IPS-20b (cell line): ENCODE measurements around the gene EEF1AKMT4.

Experiments
- H3K27ac ChIP-seq: one replicate; pipeline ENCODE4 v1.5.1; 2013; ENCODE audit warnings: low read length
- H3K27me3 ChIP-seq: 2 replicates; pipeline ENCODE4 v1.6.1; 2013; ENCODE audit warnings: mild to moderate bottlenecking, low read length, inconsistent platforms; ENCODE audit not compliant: insufficient read depth
- H3K36me3 ChIP-seq: 2 replicates; pipeline ENCODE4 v1.6.1; 2013; ENCODE audit warnings: low read depth, mild to moderate bottlenecking, inconsistent platforms, low read length, moderate library complexity; ENCODE audit not compliant: insufficient read depth
- H3K4me1 ChIP-seq: 2 replicates; pipeline ENCODE4 v1.6.1; 2013; ENCODE audit warnings: mild to moderate bottlenecking, control low read depth, inconsistent platforms, low read length, moderate library complexity; ENCODE audit not compliant: insufficient read depth
- H3K4me3 ChIP-seq: 2 replicates; pipeline ENCODE4 v1.5.1; 2013; ENCODE audit warnings: mild to moderate bottlenecking, low read length, inconsistent platforms
- H3K9ac ChIP-seq: 2 replicates; pipeline ENCODE4 v1.6.1; 2013; ENCODE audit warnings: low read depth, mild to moderate bottlenecking, inconsistent platforms, low read length, moderate library complexity
- H3K9me3 ChIP-seq: 2 replicates; pipeline ENCODE4 v1.6.1; 2013; ENCODE audit warnings: mild to moderate bottlenecking, low read depth, low read length, inconsistent platforms; ENCODE audit not compliant: insufficient read depth

The EEF1AKMT4 gene

DNA sequence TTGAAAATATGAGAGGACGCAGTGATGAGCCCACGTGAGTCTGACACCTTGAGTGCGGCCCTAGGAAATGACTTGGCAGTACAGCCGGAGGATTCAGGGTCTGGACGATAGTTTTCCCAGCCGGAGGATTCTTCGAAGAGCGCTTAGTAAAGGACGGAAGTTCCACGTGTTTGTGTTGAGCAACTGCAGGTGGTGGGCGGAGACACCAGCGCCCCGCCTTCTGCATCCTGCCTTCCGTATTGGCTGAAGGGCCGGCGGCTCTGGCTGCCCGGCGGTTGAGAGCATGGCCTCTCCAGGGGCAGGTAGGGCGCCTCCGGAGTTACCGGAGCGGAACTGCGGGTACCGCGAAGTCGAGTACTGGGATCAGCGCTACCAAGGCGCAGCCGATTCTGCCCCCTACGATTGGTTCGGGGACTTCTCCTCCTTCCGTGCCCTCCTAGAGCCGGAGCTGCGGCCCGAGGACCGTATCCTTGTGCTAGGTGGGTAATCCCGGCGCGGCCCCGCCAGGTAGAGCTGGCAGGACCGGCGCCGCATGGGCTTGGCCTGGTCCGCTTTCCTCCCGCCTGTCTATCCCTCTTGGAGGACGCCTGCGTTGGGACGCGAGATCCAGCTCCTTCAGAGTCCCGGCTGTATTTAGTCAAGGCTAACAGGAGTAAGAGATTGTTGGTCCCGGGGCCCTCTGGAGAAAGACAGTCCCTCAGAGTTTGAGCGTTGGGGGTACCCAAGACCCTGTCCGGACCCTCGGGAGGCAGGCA, at the start of gene EEF1AKMT4:
Gene EEF1AKMT4 (plus strand): TSS at position 261 of the 755 bp plus-strand sequence. CDS start 23 bp downstream, at position 284.
- Histone ChIP-seq H3K4me1 (no peaks in the 10 kb centered on the region), H3K27ac (peak within 1 kb of the TSS; percentile 96), H3K4me3 (peak within 1 kb of the TSS; percentile 99), H3K36me3 (peaks cover 11% of the 10 kb centered on the region), H3K9me3 (no peaks in the 10 kb centered on the region), H3K9ac (peak within 1 kb of the TSS; percentile 98), H3K27me3 (no peaks in the 10 kb centered on the region)

DNA sequence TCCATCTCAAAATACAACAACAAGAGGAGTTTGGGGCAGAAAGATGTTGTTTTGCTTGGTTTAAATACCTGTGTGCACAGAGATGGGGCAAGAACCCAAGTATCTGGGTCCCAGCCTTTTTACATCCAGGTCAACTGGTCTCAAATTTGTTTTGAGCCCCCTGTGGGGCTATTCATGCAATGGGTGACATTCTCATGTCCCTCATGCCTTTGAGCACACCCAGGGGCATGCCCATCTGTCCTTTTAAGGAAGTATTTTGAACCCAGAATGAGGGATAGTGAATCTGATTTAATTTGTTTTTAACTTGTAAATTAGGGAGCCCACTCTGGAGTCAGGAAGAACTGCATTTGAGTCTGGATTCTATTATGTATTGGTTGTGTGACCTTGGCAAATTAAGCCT, 48.6 kb upstream of the EEF1AKMT4 start:
- no peaks in the 10 kb centered on the region for H3K9me3 ChIP-seq
- H3K27ac ChIP-seq, result no peak overlapping the region
- H3K4me1 ChIP-seq, result no peaks in the 10 kb centered on the region
- peaks cover 3% of the 10 kb centered on the region; the same call in 1 of the 2 replicates for H3K36me3 ChIP-seq
- H3K9ac ChIP-seq, result no peak overlapping the region
- no peaks in the 10 kb centered on the region for H3K27me3 ChIP-seq
- H3K4me3 ChIP-seq, result no peak overlapping the region

DNA sequence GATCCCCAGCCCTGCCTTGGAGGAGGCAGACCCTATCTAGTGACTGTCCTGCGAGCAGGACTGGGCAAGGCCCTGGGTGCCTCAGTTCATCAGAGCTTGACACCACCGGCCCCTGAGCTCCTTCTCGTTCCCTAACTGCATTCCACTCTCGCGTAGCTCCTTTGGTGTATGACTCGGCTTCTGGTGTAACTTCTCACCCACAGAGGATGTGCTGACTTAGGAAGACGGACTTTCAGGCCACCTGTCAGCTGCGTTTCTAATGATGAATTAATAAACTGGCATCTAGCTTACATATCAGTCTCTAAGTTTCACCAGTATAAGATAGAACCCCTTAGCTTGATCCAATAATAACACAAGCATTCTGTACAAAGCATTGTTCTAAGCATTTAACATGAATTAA, 45.9 kb upstream of the EEF1AKMT4 start:
- H3K9ac ChIP-seq, result no peak overlapping the region
- H3K4me1 ChIP-seq, result no peaks in the 10 kb centered on the region
- no peaks in the 10 kb centered on the region for H3K36me3 ChIP-seq
- H3K4me3 ChIP-seq, result no peak overlapping the region
- H3K27ac ChIP-seq, result no peak overlapping the region
- no peaks in the 10 kb centered on the region for H3K9me3 ChIP-seq
- H3K27me3 ChIP-seq, result no peaks in the 10 kb centered on the region

DNA sequence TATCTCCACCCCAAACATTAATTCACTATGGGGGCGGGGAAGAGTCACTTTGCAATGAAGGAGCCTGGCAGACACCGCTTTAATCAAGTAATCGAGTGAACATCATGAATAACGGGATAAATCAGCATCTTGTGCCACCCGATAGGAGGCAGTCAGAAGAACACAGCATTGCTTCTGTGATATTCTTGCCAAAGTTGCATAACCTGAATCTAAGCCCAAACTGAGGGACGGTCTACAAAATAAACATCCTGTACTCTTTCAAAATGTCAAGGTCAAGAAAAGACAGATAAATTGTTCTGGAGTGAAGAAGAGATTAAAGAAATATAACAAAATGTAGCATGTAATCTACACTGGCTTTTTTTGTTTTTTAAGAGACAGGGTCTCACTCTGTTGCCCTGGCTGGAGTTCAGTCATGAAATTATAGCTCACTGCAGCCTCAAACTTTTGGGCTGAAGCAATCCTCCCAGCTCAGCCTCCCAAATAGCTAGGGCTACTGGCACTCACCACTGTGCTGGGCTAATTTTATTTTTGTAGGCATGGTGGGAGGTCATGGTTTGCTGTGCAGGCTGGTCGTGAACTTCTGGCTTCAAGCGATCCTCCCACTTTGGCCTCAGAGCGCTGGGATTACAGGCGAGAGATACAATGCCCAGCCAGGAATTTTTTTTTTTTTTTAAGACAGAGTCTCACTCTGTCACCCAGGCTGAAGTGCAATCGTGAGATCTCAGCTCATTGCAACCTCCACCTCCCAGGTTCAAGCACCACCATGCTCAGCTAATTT, 40.1 kb upstream of the EEF1AKMT4 start:
- H3K4me1 ChIP-seq, result no peaks in the 10 kb centered on the region
- no peaks in the 10 kb centered on the region for H3K27me3 ChIP-seq
- H3K27ac ChIP-seq, result no peak overlapping the region
- H3K9ac ChIP-seq, result no peak overlapping the region
- no peaks in the 10 kb centered on the region for H3K36me3 ChIP-seq
- H3K9me3 ChIP-seq, result no peaks in the 10 kb centered on the region
- no peak overlapping the region for H3K4me3 ChIP-seq

DNA sequence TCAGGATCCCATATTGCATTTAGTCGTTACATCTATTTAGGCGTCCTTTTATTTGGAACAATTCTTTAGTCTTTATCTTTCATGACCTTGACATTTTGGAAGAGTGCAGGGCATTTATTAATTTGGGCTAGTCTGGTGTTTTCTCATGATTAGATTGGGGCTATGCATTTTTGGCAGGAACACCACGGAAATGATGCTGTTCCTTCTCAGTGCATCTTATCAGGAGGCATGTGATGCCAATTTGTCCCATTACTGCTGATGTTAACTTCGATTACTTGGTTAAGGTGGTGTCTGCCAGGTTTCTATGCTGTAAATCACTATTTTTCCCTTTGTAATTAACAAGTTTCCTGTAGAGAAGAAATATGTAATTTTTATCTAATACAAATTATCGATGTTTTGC, 38.2 kb upstream of the EEF1AKMT4 start:
- no peaks in the 10 kb centered on the region for H3K36me3 ChIP-seq
- no peaks in the 10 kb centered on the region for H3K4me1 ChIP-seq
- H3K4me3 ChIP-seq, result no peak overlapping the region
- no peak overlapping the region; the same call in 1 of the 2 replicates for H3K9ac ChIP-seq
- H3K27me3 ChIP-seq, result no peaks in the 10 kb centered on the region
- H3K27ac ChIP-seq, result no peak overlapping the region
- no peaks in the 10 kb centered on the region for H3K9me3 ChIP-seq

DNA sequence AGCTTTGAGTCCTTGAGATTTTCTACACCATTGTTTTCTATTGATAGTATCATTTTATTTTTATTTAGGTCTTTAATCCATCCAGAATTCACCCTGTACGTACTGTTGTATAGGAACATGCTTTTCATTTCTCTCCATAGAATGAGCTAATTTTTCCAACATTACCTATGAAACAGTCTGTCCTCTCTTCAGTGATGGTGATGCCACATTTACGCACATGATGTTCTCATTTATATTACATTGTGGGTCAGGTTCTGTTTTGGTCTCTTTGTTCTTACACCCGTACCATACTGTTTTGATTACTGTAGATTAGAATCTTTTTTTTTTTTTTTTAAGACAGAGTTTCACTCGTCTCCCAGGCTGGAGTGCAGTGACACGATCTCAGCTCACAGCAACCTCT, 37.8 kb upstream of the EEF1AKMT4 start:
- H3K9ac ChIP-seq, result no peak overlapping the region; the same call in 1 of the 2 replicates
- no peak overlapping the region for H3K4me3 ChIP-seq
- no peaks in the 10 kb centered on the region for H3K4me1 ChIP-seq
- no peaks in the 10 kb centered on the region for H3K27me3 ChIP-seq
- no peaks in the 10 kb centered on the region for H3K36me3 ChIP-seq
- no peaks in the 10 kb centered on the region for H3K9me3 ChIP-seq
- no peak overlapping the region for H3K27ac ChIP-seq

DNA sequence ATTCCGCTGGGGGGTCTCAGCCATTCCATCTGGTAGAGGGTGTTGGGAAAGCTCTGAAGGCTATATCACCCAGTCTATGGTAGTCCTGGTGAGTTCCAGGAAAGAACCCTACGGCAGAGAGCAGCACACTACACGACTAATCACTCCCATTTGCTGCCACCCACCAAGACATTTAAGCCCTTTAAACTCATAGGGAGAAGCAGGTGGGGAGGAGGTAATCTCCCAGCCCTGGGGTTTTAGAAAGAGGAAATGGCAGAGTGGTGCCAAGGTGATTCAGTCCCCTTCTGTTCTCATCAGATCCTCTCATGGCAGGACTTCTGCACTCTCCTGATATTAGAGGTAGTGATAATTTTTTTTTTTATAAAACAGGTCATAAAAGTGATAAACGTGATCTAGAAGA, 30.7 kb upstream of the EEF1AKMT4 start:
- H3K27me3 ChIP-seq, result no peaks in the 10 kb centered on the region
- no peaks in the 10 kb centered on the region for H3K9me3 ChIP-seq
- H3K27ac ChIP-seq, result no peak overlapping the region
- no peaks in the 10 kb centered on the region for H3K36me3 ChIP-seq
- H3K4me3 ChIP-seq, result no peak overlapping the region
- no peak overlapping the region for H3K9ac ChIP-seq
- no peaks in the 10 kb centered on the region for H3K4me1 ChIP-seq

DNA sequence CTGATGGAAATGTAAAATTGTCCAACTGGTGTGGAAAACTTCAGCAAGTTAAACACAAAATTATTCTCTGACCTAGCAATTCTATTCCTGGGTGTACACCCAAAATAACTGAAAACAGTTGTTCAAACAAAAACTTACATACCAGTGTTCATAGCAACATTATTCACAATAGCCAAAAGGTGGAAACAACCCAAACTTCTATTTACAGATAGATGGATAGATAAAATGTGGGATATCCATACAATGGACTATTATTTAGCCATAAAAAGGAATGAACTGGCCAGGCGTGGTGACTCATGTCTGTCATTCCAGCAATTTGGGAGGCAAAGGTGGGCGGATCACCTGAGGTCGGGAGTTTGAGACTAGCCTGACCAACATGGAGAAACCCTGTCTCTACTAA, 27.0 kb upstream of the EEF1AKMT4 start:
- Histone ChIP-seq H3K4me1 (no peaks in the 10 kb centered on the region), H3K9ac (no peak overlapping the region), H3K36me3 (no peaks in the 10 kb centered on the region), H3K4me3 (no peak overlapping the region), H3K27me3 (peaks cover 19% of the 10 kb centered on the region), H3K9me3 (no peaks in the 10 kb centered on the region), H3K27ac (no peak overlapping the region)

DNA sequence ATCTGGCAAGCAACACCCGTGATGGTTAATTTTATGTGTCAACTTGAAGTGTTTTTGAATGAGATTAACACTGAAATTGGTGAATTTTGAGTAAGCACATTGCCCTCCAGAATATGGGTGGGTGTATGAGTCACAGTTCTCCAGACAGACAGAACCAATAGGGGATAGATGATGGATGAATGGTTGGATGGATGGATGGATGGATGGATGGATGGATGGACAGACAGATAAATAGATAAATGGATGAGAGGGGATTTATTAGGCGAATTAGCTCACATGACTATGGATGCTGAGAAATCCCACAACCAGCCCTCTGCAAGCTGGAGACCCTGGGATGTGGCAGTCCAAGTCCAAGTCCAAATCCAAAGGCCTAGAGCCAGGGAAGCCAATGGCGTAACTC, 25.5 kb upstream of the EEF1AKMT4 start:
- no peak overlapping the region for H3K27ac ChIP-seq
- peaks cover 33% of the 10 kb centered on the region for H3K27me3 ChIP-seq
- H3K9me3 ChIP-seq, result no peaks in the 10 kb centered on the region
- no peaks in the 10 kb centered on the region for H3K4me1 ChIP-seq
- H3K36me3 ChIP-seq, result no peaks in the 10 kb centered on the region
- H3K4me3 ChIP-seq, result no peak overlapping the region
- no peak overlapping the region for H3K9ac ChIP-seq

DNA sequence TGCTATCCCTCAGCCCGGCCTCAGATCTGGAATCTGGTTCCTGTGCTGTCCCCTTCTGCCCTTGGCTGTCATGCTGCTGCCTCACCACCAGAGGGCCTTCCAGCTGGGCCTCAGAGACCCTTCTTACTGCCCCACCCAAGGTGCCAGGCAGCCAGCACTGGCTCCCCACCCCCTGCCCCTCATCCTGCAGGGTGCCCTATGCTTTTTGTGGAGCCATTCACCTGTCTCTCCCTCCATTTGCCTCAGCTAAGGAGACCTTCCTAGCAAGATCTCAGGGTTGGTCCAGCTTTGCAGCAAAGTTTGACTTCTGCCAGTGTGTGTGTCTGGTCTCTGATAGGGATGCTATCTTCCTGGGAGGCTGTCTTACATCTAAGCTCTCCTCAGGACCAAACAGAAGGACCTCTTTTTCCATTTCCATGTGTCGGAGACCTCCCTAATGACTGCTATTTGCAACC, 22.0 kb upstream of the EEF1AKMT4 start:
- H3K27ac ChIP-seq, result no peak overlapping the region
- H3K36me3 ChIP-seq, result no peaks in the 10 kb centered on the region
- H3K4me1 ChIP-seq, result no peaks in the 10 kb centered on the region
- H3K4me3 ChIP-seq, result no peak overlapping the region
- H3K9ac ChIP-seq, result no peak overlapping the region
- no peaks in the 10 kb centered on the region for H3K9me3 ChIP-seq
- H3K27me3 ChIP-seq, result peaks cover 69% of the 10 kb centered on the region

DNA sequence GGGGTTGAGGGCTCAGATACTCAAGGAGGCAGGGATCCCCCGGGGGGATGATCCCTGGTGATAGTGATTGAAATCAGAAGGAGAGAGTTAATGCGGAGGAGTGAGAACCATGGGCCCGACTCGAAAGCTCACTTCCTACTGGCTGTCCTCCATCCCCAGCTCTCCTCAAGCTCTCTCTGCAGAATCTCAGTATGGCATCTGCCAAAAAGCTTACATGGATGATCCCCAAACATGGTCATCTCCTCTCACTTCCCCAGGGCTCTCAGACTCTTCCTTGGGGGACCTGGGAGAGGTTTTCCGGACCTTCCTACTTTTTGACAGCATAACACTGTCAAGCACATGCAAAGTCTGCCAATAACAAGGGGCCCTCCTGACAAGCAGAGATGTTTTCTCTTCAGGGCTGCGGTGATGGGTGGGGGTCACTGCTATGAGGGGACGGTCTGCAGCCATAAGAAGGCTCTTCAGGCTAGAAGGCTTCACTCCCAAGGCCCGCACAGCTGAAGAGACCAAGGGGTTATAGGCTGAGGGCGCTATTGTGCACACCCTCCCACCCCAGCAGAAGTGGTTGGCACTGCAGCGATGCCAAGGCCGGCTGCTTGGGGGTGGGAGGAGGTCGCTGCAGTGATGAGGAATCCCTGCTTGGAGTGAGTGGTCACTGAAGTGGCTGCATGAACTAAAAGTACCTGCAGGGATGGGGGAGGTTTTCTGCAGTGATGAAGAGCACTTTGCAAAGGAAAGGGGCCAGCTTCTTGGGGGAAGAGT, 20.9 kb upstream of the EEF1AKMT4 start:
- Histone ChIP-seq H3K27me3 (peaks cover 79% of the 10 kb centered on the region), H3K4me3 (peak overlapping the region; percentile 62; the same call in 1 of the 2 replicates), H3K9ac (no peak overlapping the region), H3K9me3 (no peaks in the 10 kb centered on the region), H3K36me3 (no peaks in the 10 kb centered on the region), H3K27ac (no peak overlapping the region), H3K4me1 (no peaks in the 10 kb centered on the region)
